ENCODE results near the gene GASK1B. TPM values are rescaled to one million over a fixed set of nuclear protein-coding genes. Genes with fewer than 3 reads are reported as not detected.

Gene GASK1B
- total RNA-seq, 1 experiment from 2014 or later = 3.8 TPM

DNA sequence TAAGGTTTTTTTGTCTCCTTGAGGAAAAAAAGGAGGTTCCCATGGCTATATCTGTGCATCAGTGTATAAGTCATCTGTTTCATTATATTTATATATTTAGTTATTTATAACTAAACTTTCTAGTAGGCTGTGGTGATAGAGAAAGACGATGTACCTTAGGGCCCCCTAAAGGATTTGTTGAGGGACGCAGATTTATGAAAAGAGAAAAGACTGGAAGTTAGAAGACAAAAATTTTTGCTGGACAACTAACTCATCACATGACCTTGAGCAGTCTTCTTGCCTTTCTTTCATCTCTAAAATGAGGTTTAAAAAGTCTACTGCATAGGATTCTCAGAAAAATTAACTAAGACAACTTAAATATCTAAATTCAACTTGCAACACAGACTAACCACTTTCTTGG lies 6.1 kb downstream of the GASK1B start:
- no TSS peak for BruUV-seq (replicated peaks)
- ChIA-PET POLR2A (ENCODE audit: low non-redundant PET) (no interaction called here), CTCF (no interaction called here)
- intact Hi-C loops (cut with micrococcal nuclease; ENCODE audit: unreplicated experiment) = no loop called here
- no peaks in the 10 kb centered on the region for H3K9me3 ChIP-seq (ENCODE audit: low read depth, low read length, poor library complexity, severe bottlenecking)
- no peak for DNase-seq (ENCODE audit: low spot score)
- no peaks in the 10 kb centered on the region for H3K27me3 ChIP-seq (replicated peaks; ENCODE audit: insufficient read depth, low read depth, low read length, poor library complexity)
- H3K36me3 ChIP-seq (ENCODE audit: insufficient read depth, low read length, poor library complexity, severe bottlenecking) = no peaks in the 10 kb centered on the region
- TF ChIP-seq EZH2 (IDR thresholded peaks at IDR 0.05; ENCODE audit: borderline replicate concordance, low read depth, low read length, poor library complexity, severe bottlenecking) = no peak
- TF ChIP-seq, protein P1, sequence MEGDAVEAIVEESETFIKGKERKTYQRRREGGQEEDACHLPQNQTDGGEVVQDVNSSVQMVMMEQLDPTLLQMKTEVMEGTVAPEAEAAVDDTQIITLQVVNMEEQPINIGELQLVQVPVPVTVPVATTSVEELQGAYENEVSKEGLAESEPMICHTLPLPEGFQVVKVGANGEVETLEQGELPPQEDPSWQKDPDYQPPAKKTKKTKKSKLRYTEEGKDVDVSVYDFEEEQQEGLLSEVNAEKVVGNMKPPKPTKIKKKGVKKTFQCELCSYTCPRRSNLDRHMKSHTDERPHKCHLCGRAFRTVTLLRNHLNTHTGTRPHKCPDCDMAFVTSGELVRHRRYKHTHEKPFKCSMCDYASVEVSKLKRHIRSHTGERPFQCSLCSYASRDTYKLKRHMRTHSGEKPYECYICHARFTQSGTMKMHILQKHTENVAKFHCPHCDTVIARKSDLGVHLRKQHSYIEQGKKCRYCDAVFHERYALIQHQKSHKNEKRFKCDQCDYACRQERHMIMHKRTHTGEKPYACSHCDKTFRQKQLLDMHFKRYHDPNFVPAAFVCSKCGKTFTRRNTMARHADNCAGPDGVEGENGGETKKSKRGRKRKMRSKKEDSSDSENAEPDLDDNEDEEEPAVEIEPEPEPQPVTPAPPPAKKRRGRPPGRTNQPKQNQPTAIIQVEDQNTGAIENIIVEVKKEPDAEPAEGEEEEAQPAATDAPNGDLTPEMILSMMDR (conservative IDR thresholded peaks at IDR 0.05; ENCODE audit: low read depth, low read length) = no peak; the same call in 1 of the 2 replicates
- no peak overlapping the region for H3K4me3 ChIP-seq (ENCODE audit: low read depth, low read length, poor library complexity, severe bottlenecking)
- H3K27ac ChIP-seq (ENCODE audit: low read depth, low read length, poor library complexity, severe bottlenecking) = no peak overlapping the region
- H3K4me1 ChIP-seq (ENCODE audit: insufficient read depth, low read length, poor library complexity, severe bottlenecking) = peaks cover 29% of the 10 kb centered on the region

DNA sequence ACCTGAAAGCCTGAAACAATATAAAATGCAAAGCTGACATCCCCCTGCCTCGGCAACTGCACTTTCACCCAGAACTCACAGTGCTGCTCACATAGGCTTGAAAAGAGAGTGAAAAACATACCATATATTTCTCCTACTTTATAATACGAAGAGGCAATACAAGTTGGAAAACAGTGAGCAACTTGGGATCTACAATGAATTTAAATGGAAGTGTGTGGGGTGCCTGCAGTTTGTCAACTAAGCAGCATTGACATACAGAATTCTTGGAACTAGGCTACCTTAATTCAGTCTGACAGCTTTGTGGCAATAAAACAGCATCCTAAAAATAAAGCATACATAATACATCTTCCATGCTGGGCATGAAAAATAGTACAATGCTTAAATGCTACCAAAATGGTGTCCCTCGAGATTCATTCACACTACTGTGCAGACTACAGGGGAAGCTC lies 8.0 kb downstream of the GASK1B start:
- Histone ChIP-seq H3K9me3 (ENCODE audit: low read depth, low read length, poor library complexity, severe bottlenecking) (no peaks in the 10 kb centered on the region), H3K4me3 (ENCODE audit: low read depth, low read length, poor library complexity, severe bottlenecking) (no peak overlapping the region), H3K36me3 (ENCODE audit: insufficient read depth, low read length, poor library complexity, severe bottlenecking) (no peaks in the 10 kb centered on the region), H3K4me1 (ENCODE audit: insufficient read depth, low read length, poor library complexity, severe bottlenecking) (peaks cover 14% of the 10 kb centered on the region), H3K27ac (ENCODE audit: low read depth, low read length, poor library complexity, severe bottlenecking) (no peak overlapping the region), H3K27me3 (replicated peaks; ENCODE audit: insufficient read depth, low read depth, low read length, poor library complexity) (no peaks in the 10 kb centered on the region)
- BruUV-seq (replicated peaks) = no TSS peak
- TF ChIP-seq, protein P1 (conservative IDR thresholded peaks at IDR 0.05; ENCODE audit: low read depth, low read length) = no peak
- TF ChIP-seq EZH2 (IDR thresholded peaks at IDR 0.05; ENCODE audit: borderline replicate concordance, low read depth, low read length, poor library complexity, severe bottlenecking) = no peak
- ChIA-PET POLR2A (ENCODE audit: low non-redundant PET) (no interaction called here), CTCF (no interaction called here)
- intact Hi-C loops (cut with micrococcal nuclease; ENCODE audit: unreplicated experiment) = no loop called here
- peak; percentile 20 for DNase-seq (ENCODE audit: low spot score)

DNA sequence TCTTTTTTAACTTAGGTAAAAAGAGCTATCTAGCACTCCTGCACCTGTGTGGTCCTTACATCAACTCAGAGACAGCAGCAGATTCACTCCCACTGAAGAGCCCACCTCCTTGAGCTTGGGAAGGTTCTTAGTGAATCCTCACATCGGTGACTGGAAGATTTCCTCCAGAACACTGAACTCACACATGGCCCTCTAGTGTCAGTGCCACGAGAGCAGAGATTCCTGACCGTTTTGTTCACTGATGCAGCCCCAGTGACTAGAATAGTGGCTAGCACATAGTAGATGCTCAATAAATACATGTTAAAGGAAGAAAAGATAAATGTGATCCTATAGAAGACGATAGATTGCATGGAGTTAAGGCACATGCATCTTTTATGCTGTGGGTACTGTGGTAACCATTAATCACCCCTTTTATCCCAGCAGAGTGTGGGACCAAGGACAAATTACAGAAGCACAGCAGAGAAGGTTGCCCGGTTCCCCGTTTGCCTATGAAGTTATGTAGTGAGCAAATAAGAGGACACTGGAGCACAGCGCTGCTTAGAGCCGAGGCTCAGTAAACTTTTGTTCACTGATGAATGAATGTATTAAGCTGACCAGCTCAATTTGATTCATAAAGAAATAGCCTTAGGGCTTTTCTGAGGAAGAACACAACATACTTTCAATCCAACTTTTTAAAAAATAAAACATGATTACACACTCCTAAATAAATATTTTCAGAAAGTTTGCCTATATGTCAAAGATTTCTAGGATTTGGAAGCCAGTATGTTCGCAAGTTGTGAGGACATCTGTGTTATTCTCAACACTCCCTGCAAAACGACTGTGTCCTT lies 8.7 kb downstream of the GASK1B start:
- TF ChIP-seq, protein P1 (conservative IDR thresholded peaks at IDR 0.05; ENCODE audit: low read depth, low read length) = no peak
- TF ChIP-seq EZH2 (IDR thresholded peaks at IDR 0.05; ENCODE audit: borderline replicate concordance, low read depth, low read length, poor library complexity, severe bottlenecking) = no peak
- CTCF ChIA-PET = no interaction called here
- Histone ChIP-seq H3K4me3 (ENCODE audit: low read depth, low read length, poor library complexity, severe bottlenecking) (no peak overlapping the region), H3K36me3 (ENCODE audit: insufficient read depth, low read length, poor library complexity, severe bottlenecking) (no peaks in the 10 kb centered on the region), H3K4me1 (ENCODE audit: insufficient read depth, low read length, poor library complexity, severe bottlenecking) (peaks cover 10% of the 10 kb centered on the region), H3K9me3 (ENCODE audit: low read depth, low read length, poor library complexity, severe bottlenecking) (no peaks in the 10 kb centered on the region), H3K27me3 (replicated peaks; ENCODE audit: insufficient read depth, low read depth, low read length, poor library complexity) (no peaks in the 10 kb centered on the region), H3K27ac (ENCODE audit: low read depth, low read length, poor library complexity, severe bottlenecking) (no peak overlapping the region)
- DNase-seq (ENCODE audit: low spot score) = no peak
- POLR2A ChIA-PET (ENCODE audit: low non-redundant PET) = no interaction called here
- intact Hi-C loops (cut with micrococcal nuclease; ENCODE audit: unreplicated experiment) = no loop called here
- no TSS peak for BruUV-seq (replicated peaks)

Measured in A673 (cell line).